ENCODE data around the gene RLN3.

Gene RLN3

DNA sequence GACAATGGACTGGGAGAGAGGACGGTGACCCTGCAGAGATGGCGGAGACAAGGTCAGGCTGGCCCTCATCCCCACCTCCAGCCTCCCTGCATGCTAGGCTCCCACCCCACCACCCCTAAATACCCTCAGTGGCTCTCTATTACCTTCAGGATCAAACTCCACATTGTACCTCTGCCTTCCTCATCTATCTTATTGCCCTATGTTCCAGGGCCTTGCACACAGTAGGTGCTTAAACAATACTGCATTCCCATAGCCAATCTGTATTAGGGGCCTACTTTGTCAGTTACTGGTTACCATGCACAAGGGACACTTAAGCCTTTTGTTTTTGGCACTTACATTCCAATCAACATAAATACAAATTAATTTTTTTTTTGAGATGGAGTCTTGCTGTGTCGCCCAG is 27.4 kb downstream of the RLN3 start:
- DNase-seq = no peak

DNA sequence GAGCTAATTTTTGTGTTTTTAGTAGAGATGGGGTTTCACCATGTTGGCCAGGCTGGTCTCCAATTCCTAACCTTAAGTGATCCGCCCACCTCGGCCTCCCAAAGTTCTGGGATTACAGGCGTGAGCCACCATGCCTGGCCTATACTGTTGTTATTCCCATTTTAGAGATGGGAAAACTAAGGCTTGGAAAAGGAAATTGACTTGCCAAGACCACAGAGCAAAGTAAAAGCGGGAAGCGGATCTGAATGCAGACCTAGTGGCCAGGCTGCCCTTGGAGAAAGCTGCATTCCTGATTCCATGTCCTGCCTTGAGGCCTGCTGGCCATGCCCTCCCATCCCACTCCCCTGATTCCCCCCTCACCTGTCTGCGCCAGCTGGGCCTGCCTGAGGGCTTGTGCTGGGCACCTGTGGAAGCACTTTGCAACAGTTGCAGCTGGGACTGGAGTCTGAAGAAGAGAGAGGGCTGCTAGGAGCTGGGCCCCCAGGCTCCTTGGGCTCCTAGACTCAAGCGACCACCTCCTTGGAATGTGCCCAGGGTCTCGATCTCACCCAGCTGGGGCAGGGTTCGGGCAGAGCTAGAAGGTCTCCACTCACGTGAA is 28.2 kb downstream of the RLN3 start:
- DNase-seq = no peak

DNA sequence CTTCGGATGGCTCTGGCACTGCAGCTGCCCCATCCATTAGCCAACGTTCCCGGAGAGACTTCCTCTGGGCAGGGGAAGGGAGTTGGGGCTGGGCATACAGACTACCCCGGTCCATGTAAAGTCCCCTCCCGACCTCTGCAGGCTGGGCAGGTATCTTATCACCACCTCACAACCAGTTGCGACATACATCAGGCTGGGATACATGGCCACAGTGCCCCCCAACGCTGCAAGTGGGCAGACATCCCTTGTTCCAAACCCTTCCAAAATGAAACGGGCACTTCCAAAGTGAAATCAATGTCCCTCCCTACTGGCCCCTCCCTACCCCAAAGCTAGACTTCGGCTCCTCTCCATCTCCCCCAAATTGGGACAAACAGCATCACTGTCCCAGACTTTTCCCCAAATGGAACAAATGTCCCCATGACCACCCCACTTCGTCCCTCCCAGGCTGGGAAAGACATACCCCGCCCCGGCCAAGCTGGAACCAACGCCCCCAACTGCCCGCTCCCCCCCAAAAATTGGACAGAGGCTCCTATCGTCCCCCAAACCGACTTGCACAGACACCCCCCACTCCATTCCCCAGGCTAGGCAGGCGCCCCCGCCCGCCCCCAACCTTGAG is 28.9 kb downstream of the RLN3 start:
- no peak for DNase-seq

DNA sequence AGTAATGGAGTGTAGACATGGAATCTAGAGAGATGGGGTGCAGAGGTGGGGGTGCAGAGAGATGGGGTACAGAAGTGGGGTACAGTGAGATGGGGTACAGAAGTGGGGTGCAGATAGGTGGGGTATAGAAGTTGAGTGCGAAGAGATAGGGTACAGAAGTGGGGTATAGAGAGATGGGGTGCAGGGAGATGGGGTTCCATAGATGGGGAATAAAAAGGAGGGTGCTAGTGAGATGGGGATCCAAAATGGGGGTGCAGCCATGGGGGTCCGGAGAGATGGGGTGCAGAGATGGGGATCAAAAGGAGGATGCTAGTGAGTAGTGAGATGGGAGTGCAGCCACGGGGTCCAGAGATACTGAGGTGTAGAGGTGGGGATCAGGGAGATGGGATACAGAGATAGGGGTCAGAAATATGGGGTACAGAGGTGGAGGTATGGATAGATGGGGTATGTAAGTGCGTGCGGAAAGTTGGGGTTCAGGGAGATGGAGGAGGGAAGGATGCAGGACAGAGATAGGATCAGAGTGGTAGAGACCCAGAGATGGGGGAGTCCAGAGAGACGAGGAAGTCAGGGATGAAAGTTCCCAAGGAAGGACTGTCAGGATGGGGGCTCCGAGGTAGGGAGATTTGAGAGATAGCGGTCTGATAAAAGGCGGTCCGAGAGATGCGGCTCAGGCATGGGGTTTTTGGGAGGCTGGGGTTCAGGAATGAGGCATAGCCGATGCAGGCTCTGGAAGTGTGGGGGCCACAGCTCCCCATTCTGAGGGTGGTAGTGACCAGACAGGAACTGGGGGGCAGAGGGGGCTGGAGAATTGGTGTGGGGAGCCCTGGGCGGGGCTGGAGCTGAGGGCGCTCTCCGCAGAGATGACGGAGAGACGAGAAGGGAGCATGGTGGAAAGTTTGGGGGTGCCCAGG is 30.5 kb downstream of the RLN3 start:
- DNase-seq = no peak

DNA sequence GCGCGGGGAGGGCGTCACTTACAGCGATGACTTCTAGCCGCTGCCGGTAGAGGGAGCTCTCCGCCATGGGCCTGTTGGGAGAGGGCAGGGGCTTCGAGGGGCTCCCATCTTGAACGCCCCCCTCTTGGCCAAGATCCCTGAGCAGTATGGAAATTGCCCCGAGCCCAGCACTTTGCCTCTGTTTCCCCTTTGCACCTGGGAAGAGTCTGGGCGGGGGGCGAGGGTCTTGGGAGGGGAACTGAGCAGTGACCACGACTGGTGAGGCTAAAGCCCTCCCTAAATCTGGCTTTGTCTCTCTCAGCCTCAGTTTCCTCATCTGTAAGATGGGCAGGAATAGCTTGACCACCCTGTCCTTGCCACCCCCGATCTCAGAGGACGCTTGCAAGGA is 31.1 kb downstream of the RLN3 start:
- DNase-seq = no peak

DNA sequence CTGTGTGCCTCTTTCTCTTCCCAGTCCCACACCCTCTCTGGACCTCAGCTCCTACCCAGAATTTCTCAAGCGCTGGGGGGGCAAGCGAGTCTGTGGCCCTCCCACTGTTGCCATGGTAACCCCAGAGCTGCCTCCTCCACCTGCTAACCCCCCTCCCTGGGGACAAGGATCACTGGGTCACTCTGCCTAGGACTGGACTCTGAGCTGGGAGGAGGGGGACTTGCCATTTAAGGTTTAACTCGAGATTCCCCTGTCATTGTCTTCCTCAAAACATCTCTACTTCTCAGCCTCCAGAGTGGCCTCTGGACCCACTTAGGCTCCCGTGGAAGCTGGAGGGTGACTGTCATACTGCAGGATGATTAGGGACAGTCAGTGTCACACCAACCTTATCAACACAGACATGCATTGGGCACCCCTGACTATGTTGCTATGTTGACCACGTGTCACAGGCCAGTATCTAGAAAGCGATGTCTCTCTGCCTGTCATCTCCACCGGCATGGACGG is 31.8 kb downstream of the RLN3 start:
- no peak for DNase-seq

DNA sequence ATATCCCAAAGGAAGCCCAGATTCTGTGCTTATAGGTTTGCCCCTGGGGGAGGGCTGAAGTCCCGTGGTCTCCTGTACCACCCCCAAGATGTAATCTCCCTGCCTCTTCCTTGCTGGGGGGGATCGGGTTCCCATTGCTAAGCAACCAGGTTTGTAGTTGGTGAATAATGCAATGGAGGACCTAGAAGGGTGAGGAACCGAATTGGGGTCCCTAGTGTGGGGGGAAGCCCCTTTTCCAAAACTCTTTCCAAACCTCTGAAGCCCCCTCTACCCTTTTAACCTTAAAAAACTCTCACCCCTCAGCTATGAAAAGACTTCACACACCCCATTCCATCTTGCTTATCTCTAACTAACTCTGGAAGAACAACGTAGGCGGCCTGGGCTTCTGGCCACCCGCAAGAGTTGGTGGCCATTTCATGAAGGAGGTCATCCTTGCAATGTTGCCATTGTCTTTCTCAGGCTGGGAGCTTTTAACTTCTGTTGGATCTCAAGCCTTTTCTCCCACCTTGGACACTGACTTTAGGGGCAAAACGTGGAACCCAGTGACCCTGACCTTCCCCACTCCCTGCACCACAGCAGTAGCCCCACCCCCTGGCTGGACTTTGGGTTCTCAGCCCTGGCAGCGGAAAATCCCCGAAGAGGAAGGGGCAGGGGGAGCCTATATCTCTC is 33.3 kb downstream of the RLN3 start:
- no peak for DNase-seq

DNA sequence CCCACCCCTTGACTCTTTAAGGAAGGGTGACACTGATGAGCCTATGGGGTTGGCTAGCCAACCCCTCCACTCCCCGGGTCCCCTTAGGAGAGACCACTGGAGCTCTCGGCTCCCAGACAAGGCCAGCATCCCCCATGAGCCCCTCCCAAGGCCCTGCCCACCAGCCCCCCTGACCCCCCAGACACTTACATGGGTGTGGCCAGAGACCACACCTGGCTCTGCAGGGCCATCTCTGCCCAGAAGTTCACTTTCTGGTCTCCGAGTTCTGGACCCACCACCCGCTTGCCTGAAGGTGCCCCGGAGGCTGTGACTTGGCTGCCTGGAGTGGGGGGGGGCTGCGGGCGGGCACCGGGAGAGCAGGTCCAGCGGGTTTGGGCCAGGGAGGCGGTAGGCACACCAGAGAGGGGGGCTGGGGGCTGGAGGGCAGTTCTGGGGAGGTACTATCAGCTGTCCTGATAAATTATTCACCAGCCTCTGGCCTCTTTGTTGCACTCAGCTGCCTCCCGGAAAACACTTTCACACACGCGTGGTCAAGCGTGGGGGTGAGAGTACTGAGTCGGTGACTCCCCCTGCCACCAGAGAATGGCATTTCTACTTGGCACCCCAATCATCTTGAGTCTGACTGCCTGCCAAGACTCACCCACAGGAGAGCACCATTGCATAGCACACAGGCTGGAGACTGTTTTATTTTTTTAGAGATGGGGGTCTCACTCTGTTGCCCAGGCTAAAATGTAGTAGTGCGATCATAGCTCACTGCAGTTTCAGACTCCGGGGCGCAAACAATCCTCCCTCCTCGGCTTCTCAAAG is 34.0 kb downstream of the RLN3 start, which contains the start of gene PALM3:
Gene PALM3, minus strand, starts transcription at position 326 of the 807 bp plus-strand sequence. Its CDS starts 96 bp downstream, at position 230.
- DNase-seq = no peak

DNA sequence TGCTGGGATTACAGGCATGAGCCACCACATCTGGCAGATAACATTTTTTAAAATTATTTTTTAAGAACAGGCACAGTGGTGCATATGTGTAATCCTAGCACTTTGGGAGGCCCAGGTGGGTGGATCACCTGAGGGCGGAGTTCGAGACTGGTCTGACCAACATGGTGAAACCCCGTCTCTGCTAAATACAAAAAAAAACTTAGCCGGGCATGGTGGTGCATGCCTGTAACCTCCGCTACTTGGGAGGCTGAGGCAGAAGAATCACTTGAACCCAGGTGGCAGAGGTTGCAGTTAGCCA is 34.6 kb downstream of the RLN3 start:
- DNase-seq = no peak

DNA sequence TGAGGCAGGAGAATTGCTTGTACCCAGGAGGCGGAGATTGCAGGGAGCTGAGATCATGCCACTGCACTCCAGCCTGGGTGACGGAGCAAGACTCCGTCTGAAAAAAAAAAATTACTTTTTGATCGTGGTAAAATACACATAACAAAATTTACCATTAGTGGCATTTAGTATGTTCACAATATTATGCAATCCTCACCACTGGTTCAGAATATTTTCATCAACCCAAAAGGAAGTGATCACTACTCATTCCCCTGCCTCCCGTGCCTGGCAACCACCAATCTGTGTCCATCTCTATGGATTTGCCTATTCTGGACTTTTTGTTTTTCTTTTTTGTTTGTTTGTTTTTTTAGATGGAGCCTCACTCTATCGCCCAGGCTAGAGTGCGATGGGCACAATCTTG is 35.2 kb downstream of the RLN3 start:
- DNase-seq = no peak

DNA sequence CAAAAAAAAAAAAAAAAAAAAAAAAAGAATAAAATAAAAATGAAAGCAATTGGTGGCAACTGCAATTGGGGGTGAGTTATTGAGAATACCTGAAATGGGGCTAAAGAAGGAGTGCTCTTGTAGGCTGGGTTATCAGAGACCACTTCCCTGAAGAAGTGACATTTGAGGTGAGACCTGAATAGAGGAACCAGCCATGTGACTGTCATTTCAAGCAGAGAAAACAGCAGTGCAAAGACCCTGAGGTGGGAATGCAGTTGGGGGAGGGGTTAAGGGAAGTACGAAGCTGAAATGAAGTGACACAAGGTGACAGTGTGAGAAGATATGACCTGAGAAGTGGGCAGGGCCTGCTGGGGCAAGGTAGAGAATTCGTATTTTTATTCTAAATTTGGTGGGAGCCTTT is 38.2 kb downstream of the RLN3 start:
- no peak for DNase-seq

DNA sequence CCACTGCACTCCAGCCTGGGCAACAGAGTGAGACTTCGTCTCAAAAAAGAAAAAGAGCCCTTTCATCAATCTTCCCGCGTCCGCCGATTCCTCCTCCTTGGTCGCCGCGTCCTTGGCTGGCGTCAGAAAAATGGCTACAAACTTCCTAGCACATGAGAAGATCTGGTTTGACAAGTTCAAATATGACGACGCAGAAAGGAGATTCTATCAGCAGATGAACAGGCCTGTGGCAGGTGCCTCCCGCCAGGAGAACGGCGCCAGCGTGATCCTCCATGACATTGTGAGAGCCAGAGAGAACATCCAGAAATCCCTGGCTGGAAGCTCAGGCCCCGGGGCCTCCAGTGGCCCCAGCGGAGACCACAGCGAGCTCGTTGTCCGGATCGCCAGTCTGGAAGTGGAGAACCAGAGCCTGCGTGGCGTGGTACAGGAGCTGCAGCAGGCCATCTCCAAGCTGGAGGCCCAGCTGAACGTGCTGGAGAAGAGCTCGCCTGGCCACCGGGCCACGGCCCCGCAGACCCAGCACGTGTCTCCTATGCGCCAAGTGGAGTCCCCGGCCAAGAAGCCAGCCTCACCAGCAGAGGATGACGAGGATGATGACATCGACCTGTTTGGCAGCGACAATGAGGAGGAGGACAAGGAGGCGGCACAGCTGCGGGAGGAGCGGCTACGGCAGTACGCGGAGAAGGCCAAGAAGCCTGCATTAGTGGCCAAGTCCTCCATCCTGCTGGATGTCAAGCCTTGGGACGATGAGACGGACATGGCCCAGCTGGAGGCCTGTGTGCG is 42.5 kb downstream of the RLN3 start:
- DNase-seq = no peak

DNA sequence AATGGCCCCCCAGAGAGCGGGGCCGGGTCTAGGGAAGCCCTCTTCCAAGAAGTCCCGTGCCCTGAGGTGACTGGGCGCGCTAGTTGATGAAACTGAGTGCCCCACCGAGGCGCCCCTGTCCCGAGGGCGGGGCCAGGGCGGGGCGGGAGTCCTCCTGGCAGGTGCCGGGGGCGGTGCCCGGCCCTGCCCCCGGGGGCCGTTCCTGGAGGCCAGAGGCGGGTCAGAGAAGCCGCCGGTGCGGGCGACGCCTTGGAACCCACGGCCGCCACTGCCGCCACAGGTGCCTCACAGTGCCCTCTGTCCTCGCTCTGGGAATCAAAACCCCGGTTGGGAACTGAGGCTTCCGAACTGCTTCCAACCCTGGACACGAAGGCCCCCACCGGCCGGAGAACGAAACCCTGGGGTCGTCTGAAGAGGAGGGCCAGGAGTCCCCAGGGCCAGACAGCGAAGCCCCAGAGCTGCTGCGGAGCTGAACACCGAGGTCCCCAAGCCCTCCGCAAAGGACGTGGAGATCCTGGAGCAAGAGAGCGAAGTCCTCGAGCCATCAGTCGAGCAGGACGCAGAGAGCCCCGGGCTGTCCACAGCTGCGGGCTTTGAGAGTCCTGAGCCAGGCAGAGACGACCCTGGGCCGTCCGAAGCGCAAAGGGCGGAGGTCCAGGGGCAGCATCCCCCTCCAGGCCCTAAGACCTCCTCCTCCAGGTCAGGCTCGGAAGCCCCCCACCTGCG is 44.8 kb downstream of the RLN3 start, which contains the start of gene MISP3:
Gene MISP3, plus strand, starts transcription at position 252 of the 726 bp plus-strand sequence. CDS start 524 bp downstream, outside the sequence.
- DNase-seq = peak; percentile 34

DNA sequence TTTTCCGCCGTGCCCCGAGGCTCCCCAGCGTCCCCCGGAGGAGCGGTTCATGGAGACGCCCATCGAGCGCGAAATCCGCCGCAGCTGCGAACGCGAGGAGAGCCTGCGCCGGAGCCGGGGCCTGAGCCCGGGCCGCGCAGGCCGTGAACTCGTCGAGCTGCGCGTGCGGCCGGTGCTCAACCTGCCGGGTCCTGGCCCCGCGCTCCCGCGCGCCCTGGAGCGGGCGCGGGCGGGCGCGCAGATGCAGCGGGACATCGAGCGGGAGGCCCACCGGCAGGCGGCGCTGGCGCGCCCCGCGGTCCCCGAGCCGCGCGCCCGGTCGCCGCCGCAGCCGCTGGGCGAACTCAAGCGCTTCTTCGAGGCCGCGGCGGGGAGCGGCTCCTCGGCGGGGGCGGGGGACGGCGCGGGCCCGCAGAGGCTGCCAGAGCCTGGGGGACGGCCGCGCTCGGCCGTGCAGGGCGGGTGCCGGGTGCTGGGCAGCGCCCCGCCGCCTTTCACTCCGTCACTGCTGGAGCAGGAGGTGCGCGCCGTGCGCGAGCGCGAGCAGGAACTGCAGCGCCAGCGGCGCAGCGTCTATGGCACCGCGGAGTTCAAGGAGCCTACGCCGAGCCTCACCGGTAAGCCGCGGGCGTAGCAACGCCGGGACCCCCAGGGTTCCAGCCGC is 45.4 kb downstream of the RLN3 start:
- DNase-seq = peak; percentile 51

DNA sequence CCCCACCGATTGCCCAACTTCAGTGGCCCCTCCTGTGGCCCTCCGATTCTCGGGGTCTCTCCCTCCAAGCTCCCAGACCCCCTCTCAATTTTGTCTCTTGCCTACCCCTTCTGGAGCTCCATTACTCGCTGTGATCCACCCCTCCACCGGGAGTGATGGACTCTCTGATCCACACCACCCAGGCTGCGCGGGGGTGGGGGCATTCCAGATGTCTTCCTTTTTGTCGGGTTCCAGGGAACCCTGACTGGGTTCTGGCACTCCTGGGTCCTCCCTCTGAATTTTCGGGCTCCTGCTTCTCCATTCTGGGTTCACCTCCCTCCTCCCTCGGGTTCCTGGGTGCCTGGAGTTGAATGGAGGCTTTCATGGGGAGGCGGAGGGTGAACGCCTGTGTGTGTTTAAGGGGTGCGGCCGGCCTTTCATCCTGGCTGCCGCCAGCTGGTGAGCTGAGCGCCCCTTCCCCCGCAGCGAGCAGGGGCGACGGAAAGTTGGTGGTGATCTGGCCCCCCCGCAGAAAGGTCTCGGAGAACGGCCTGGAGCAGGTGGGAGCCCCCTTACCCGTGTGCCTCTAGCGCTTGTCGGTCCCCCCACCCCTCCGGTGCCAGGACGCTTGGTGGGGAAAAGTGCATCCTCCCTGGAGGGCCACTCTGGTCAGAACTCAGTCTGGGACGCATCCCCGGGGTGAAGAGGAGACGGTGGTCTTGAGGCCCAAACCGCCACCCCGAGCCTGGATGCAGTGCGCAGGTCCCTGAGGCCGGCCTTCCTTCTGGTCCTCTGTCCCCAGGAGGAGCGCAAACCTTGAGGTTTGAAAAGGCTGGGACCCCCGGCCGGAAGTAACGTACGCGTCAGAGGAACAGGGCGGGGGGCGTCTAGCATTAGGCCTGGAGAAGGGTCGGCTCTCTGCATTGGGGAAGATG is 46.2 kb downstream of the RLN3 start:
- no peak for DNase-seq

DNA sequence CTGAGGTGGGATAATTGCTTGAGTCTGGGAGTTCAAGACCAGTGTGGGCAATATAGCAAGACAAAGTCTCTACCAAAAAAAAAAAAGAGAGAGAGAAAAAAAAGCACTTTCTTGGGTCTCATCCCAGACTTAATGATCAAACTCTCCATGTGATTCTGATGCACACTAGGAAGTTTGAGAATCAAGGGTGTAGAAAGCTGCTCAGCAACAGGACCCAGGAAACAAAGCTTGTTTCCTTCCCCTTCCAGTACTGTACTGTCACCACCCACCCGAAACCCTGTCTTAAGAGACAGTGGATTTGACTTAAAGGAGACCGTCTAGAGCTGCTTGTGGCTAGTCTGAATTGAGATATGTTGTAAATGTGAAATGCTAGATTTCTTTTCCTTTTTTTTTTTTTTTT is 50.5 kb downstream of the RLN3 start:
- DNase-seq = no peak
